HepG2 (cell line): ENCODE data around the gene TUBA4A. TPM values are rescaled to one million over a fixed set of nuclear protein-coding genes. Genes with fewer than 3 reads are reported as not detected.

Source experiments
- ATRX ChIP-seq: sonication (generic); formaldehyde crosslinking; IDR thresholded peaks from 2 replicates; pipeline ENCODE4 v1.4.0; 2020; ENCODE audit warnings: missing genetic modification reagents, borderline replicate concordance
- BCL6 ChIP-seq: IDR thresholded peaks from 2 replicates; pipeline ENCODE4 v1.6.1; 2016; ENCODE audit warnings: missing genetic modification reagents, missing compliant biosample characterization
- ELF3 ChIP-seq: IDR thresholded peaks from 2 replicates; pipeline ENCODE4 v1.6.1; 2016; ENCODE audit warnings: missing genetic modification reagents, missing compliant biosample characterization
- HNF4G ChIP-seq, 2 experiments: sonication (generic) in 1 of 2; formaldehyde crosslinking in 1 of 2; IDR thresholded peaks; 2 replicates each; pipeline versions ENCODE4 v1.4.0 to v1.6.1; 2011 to 2020; ENCODE audit warnings: borderline replicate concordance in 2 of 2, low read depth in 2 of 2, mild to moderate bottlenecking in 2 of 2, low read length in 1 of 2, missing genetic modification reagents in 1 of 2, moderate library complexity in 1 of 2
- KDM3A ChIP-seq: IDR thresholded peaks from 2 replicates; pipeline ENCODE4 v1.6.1; 2018; ENCODE audit warnings: low read depth, missing compliant biosample characterization
- PRMT3 ChIP-seq: sonication (generic); formaldehyde crosslinking; IDR thresholded peaks from 2 replicates; pipeline ENCODE4 v1.8.1; 2022; ENCODE audit warnings: low read depth, mild to moderate bottlenecking, moderate library complexity, missing genetic modification reagents, borderline replicate concordance
- RCOR2 ChIP-seq: IDR thresholded peaks from 2 replicates; pipeline ENCODE4 v1.6.1; 2016; ENCODE audit warnings: missing biosample characterization, missing genetic modification reagents
- SNAPC2 ChIP-seq: sonication (generic); formaldehyde crosslinking; IDR thresholded peaks from 2 replicates; pipeline ENCODE4 v1.8.1; 2022; ENCODE audit warnings: mild to moderate bottlenecking, missing genetic modification reagents
- THAP7 ChIP-seq: sonication (generic); formaldehyde crosslinking; IDR thresholded peaks from 2 replicates; pipeline ENCODE4 v1.8.1; 2023; ENCODE audit warnings: mild to moderate bottlenecking, missing genetic modification reagents
- ZBTB26 ChIP-seq: IDR thresholded peaks from 2 replicates; pipeline ENCODE4 v1.6.1; 2016; ENCODE audit warnings: missing compliant biosample characterization, missing genetic modification reagents, borderline replicate concordance
- ZFP62 ChIP-seq: sonication (generic); formaldehyde crosslinking; IDR thresholded peaks from 2 replicates; pipeline ENCODE4 v1.4.0; 2020; ENCODE audit warnings: missing genetic modification reagents
- ZNF207 ChIP-seq: fragments of 450-650 bp; IDR thresholded peaks from 2 replicates; pipeline ENCODE4 v1.6.1; 2016; ENCODE audit warnings: antibody characterized with exemption, borderline replicate concordance
- ZNF382 ChIP-seq: sonication (generic); formaldehyde crosslinking; IDR thresholded peaks from 2 replicates; pipeline ENCODE4 v1.5.0; 2020; ENCODE audit warnings: missing genetic modification reagents, mild to moderate bottlenecking, borderline replicate concordance
- polyA plus RNA-seq, 8 experiments: library from polyadenylated mRNA; depleted of rRNA in 3 of 8; stranded (reverse) in 7 of 8; unstranded in 1 of 8; fragments of >200 nt; fragmentation: Illumina TruSeq in 4 of 8; extraction: Trizol in 4 of 8; gene quantifications; 2 replicates each; pipeline versions ENCODE4 v1.2.1 to v1.2.3, GENCODE V29; 2011 to 2016; ENCODE audit warnings: low read depth in 4 of 8, missing spikeins in 1 of 8, mixed read lengths in 1 of 8; ENCODE audit not compliant: insufficient read depth in 1 of 8
- total RNA-seq, 5 experiments: library from RNA; depleted of rRNA; stranded (reverse); fragments of >200 nt; fragmentation: Illumina TruSeq; extraction: Trizol; gene quantifications; 2 replicates each; pipeline ENCODE4 v1.2.3, GENCODE V29; 2016; ENCODE audit warnings: low read depth in 1 of 5
- TF ChIP-seq, protein P1 (sequence below), 2 experiments: fragments of 450-650 bp in 1 of 2; sonication (generic) in 1 of 2; formaldehyde crosslinking in 1 of 2; IDR thresholded peaks; 2 replicates each; pipeline versions ENCODE4 v1.6.1 to v1.8.0; 2016 to 2022; ENCODE audit warnings: antibody characterized with exemption in 1 of 2, mild to moderate bottlenecking in 1 of 2, missing genetic modification reagents in 1 of 2
- TF ChIP-seq, protein P2 (sequence below): IDR thresholded peaks from 2 replicates; pipeline ENCODE4 v1.6.1; 2016

TUBA4A gene
- total and polyA plus RNA-seq, 2 of the 13 experiments (the other 11 are each of a cell fraction or from before 2014, with no cell fraction given), result 1.3 to 12.7 TPM

DNA sequence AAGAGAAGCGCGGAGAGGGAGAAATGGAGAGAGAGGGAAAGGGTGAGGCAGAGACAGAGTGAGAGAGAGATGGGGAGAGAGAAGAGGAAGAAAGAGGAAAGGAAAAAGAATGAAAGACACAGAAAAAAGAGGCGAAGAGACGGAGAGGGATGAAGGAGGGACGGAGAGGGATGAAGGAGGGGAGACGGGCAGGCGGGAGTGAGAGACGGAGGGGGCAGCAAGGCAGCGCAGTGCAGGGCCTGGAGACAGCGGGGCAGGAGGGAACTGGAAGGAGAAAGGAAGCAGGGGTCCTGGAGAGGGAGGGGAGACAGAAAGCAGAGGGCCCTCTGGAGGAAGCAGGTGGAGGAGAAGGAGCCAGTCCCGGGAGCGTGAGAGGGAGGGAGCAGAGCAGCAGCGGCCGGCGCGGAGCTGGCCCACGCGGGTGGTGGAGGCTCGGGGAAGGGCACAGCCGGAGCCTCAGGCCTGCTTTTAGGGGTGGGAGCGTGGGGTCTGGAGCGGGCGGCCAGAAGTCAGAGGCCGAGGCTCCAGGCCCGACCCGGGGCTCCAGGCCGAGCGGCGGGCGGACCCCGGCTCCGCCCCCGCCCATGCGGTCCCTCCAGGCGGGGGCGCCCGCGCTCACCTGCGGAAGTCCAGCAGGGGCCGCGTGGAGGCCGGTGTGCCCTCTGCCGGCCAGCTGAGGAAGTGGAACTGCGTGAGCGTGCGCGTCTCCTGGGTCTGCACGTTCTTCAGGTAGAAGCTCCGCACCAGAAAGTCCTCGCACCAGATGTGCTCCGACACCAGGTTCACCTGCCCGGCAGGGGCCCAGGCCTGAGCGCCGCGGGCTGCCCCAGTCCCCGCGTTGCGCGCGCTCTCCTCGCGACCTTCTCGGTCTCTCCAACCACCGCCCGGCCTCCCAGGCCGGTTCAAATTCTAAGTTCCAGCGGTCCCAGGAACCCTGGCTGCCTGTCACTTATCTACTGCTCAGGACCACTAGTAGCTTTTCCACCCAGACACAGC lies 40.9 kb upstream of the TUBA4A start (continued):
- TF ChIP-seq, protein P1, sequence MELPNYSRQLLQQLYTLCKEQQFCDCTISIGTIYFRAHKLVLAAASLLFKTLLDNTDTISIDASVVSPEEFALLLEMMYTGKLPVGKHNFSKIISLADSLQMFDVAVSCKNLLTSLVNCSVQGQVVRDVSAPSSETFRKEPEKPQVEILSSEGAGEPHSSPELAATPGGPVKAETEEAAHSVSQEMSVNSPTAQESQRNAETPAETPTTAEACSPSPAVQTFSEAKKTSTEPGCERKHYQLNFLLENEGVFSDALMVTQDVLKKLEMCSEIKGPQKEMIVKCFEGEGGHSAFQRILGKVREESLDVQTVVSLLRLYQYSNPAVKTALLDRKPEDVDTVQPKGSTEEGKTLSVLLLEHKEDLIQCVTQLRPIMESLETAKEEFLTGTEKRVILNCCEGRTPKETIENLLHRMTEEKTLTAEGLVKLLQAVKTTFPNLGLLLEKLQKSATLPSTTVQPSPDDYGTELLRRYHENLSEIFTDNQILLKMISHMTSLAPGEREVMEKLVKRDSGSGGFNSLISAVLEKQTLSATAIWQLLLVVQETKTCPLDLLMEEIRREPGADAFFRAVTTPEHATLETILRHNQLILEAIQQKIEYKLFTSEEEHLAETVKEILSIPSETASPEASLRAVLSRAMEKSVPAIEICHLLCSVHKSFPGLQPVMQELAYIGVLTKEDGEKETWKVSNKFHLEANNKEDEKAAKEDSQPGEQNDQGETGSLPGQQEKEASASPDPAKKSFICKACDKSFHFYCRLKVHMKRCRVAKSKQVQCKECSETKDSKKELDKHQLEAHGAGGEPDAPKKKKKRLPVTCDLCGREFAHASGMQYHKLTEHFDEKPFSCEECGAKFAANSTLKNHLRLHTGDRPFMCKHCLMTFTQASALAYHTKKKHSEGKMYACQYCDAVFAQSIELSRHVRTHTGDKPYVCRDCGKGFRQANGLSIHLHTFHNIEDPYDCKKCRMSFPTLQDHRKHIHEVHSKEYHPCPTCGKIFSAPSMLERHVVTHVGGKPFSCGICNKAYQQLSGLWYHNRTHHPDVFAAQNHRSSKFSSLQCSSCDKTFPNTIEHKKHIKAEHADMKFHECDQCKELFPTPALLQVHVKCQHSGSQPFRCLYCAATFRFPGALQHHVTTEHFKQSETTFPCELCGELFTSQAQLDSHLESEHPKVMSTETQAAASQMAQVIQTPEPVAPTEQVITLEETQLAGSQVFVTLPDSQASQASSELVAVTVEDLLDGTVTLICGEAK (IDR thresholded peaks at IDR 0.05), result no peak
- TF ChIP-seq, protein P1 (CRISPR knock-in tag; IDR thresholded peaks at IDR 0.05), result no peak; the same call in 1 of the 2 replicates
- peak; percentile 69 for TF ChIP-seq BCL6
- TF ChIP-seq ZNF382 (CRISPR knock-in tag), result no peak
- 0 out of 2 replicates have a peak, but pooled peaks have one; percentile 52 for TF ChIP-seq ZFP62 (CRISPR knock-in tag)
- no peak for TF ChIP-seq ZNF207
- TF ChIP-seq ZBTB26, result peak; percentile 63; the same call in 1 of the 2 replicates
- TF ChIP-seq RCOR2 (CRISPR knock-in tag), result peak; percentile 56; the same call in 1 of the 2 replicates
- TF ChIP-seq PRMT3, result no peak
- no peak; the same call in 1 of the 2 replicates for TF ChIP-seq SNAPC2 (CRISPR knock-in tag)
- peak; percentile 59; the same call in 1 of the 2 replicates for TF ChIP-seq HNF4G (IDR thresholded peaks at IDR 0.05; ENCODE audit: borderline replicate concordance, low read depth, low read length)
- TF ChIP-seq HNF4G (CRISPR knock-in tag; IDR thresholded peaks at IDR 0.05; ENCODE audit: borderline replicate concordance, low read depth), result 0 out of 2 replicates have a peak, but pooled peaks have one; percentile 63
- TF ChIP-seq, protein P2, sequence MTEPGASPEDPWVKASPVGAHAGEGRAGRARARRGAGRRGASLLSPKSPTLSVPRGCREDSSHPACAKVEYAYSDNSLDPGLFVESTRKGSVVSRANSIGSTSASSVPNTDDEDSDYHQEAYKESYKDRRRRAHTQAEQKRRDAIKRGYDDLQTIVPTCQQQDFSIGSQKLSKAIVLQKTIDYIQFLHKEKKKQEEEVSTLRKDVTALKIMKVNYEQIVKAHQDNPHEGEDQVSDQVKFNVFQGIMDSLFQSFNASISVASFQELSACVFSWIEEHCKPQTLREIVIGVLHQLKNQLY, result peak; percentile 75
- TF ChIP-seq KDM3A (CRISPR knock-in tag), result no peak; the same call in 1 of the 2 replicates
- TF ChIP-seq THAP7 (CRISPR knock-in tag), result peak; percentile 89; the same call in 1 of the 2 replicates
- TF ChIP-seq ATRX, result no peak
- TF ChIP-seq ELF3 (CRISPR knock-in tag), result peak; percentile 88
